ENCODE measurements around the gene GRAMD4.

Gene GRAMD4

DNA sequence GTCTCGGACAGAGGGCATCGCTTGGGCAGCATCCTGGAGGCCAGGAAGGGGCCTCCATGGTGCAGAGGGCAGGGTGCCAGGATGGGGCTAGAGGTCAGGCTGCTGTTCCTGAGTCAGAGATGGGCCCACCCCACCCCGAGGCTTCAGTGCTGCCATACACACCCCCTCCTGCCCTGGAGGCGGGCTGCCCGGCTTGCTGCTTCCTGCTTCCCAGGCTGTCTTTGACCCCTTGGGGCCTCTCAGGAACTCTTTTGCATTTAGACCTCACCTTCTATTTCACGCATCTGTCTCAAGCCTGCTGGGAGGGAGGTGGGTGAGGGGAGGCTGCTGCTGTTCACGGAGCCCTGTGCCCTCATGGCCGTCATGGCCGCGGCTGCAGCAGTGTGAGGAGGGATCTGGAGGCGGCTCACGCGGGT is 6.6 kb upstream of the GRAMD4 start:
- Histone ChIP-seq H3K4me1 (ENCODE audit: low read length) (peaks cover 12% of the 10 kb centered on the region), H3K9me2 (replicated peaks; ENCODE audit: insufficient read depth, low read length) (no peaks in the 10 kb centered on the region), H3K36me3 (replicated peaks; ENCODE audit: insufficient read depth, low read length) (no peaks in the 10 kb centered on the region), H3K4me2 (ENCODE audit: low read depth, low read length) (peak overlapping the region; percentile 85), H3K9ac (ENCODE audit: low read length) (peak overlapping the region; percentile 72), H3K79me2 (ENCODE audit: low read length) (no peaks in the 10 kb centered on the region), H3F3A (ENCODE audit: insufficient read depth, low read length) (peaks cover 10% of the 10 kb centered on the region; the same call in 1 of the 2 replicates), H3K9me3 (replicated peaks; ENCODE audit: insufficient read depth, low read length) (no peaks in the 10 kb centered on the region), H2AFZ (ENCODE audit: low read length) (peak overlapping the region; percentile 35), H3K4me3 (ENCODE audit: low read length) (peak overlapping the region; percentile 59), H3K27me3 (replicated peaks; ENCODE audit: insufficient read depth, low read length) (no peaks in the 10 kb centered on the region), H3K27ac (ENCODE audit: low read length) (peak overlapping the region; percentile 87), H4K20me1 (ENCODE audit: insufficient read depth, low read length) (no peaks in the 10 kb centered on the region)
- no peak for TF ChIP-seq EZH2 (optimal IDR thresholded peaks at IDR 0.05; ENCODE audit: low read depth, low read length)
- no peak for TF ChIP-seq EZH2phosphoT487 (IDR thresholded peaks at IDR 0.05; ENCODE audit: low read length)
- TF ChIP-seq, protein P1, sequence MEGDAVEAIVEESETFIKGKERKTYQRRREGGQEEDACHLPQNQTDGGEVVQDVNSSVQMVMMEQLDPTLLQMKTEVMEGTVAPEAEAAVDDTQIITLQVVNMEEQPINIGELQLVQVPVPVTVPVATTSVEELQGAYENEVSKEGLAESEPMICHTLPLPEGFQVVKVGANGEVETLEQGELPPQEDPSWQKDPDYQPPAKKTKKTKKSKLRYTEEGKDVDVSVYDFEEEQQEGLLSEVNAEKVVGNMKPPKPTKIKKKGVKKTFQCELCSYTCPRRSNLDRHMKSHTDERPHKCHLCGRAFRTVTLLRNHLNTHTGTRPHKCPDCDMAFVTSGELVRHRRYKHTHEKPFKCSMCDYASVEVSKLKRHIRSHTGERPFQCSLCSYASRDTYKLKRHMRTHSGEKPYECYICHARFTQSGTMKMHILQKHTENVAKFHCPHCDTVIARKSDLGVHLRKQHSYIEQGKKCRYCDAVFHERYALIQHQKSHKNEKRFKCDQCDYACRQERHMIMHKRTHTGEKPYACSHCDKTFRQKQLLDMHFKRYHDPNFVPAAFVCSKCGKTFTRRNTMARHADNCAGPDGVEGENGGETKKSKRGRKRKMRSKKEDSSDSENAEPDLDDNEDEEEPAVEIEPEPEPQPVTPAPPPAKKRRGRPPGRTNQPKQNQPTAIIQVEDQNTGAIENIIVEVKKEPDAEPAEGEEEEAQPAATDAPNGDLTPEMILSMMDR (IDR thresholded peaks at IDR 0.05; ENCODE audit: low read length): no peak
- peak; percentile 36 for DNase-seq

DNA sequence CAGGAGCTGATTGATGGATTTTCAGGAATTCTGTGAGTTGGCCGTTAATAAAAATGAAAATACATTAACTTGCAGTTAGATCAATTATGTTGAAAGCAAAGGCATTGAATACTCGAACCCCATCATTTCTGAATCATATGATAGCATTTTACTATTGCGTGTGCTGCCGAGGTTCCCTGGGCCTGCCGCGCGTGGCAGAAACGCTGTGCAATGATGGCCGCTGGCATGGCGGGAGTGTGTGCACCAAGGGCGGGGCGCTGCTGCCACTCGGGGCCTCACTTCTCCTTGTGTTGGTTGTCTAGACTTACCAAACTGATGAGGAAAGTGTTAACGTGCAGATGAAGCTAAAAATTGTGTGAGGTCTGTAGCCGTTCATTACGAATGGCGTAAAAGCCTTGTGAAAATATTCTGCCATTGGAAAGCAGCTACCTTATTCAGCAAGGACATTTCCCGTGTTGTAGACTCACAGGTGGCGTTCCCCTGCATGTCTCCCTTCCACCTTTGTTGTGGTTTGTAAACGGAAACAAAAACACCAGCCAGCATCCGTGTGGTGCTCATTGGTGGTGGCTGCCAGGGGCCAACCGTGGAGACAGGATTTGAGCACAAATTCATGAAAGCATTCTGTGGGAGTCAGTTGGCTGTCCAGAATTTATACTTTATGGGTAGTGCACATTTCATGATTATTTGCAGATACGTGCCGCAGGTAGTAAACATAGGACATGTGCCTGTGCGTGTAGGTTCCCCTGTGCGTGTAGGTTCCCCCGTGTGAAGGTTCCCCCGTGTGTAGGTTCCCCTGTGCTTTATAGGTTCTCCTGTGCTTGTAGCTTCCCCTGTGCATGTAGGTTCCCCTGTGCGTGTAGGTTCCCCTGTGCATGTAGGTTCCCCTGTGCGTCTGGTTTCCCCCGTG is 5.9 kb upstream of the GRAMD4 start:
- H3K79me2 ChIP-seq (ENCODE audit: low read length): no peaks in the 10 kb centered on the region
- peak overlapping the region; percentile 87 for H3K27ac ChIP-seq (ENCODE audit: low read length)
- H4K20me1 ChIP-seq (ENCODE audit: insufficient read depth, low read length): no peaks in the 10 kb centered on the region
- peak overlapping the region; percentile 35 for H2AFZ ChIP-seq (ENCODE audit: low read length)
- peak overlapping the region; percentile 59 for H3K4me3 ChIP-seq (ENCODE audit: low read length)
- no peaks in the 10 kb centered on the region for H3K9me3 ChIP-seq (replicated peaks; ENCODE audit: insufficient read depth, low read length)
- TF ChIP-seq, protein P1 (IDR thresholded peaks at IDR 0.05; ENCODE audit: low read length): no peak
- TF ChIP-seq EZH2 (optimal IDR thresholded peaks at IDR 0.05; ENCODE audit: low read depth, low read length) (no peak), EZH2phosphoT487 (IDR thresholded peaks at IDR 0.05; ENCODE audit: low read length) (no peak)
- peak overlapping the region; percentile 85 for H3K4me2 ChIP-seq (ENCODE audit: low read depth, low read length)
- H3K9me2 ChIP-seq (replicated peaks; ENCODE audit: insufficient read depth, low read length): no peaks in the 10 kb centered on the region
- peak; percentile 92 for DNase-seq
- H3K36me3 ChIP-seq (replicated peaks; ENCODE audit: insufficient read depth, low read length): no peaks in the 10 kb centered on the region
- H3K27me3 ChIP-seq (replicated peaks; ENCODE audit: insufficient read depth, low read length): no peaks in the 10 kb centered on the region
- peaks cover 12% of the 10 kb centered on the region for H3K4me1 ChIP-seq (ENCODE audit: low read length)
- peaks cover 10% of the 10 kb centered on the region; the same call in 1 of the 2 replicates for H3F3A ChIP-seq (ENCODE audit: insufficient read depth, low read length)
- H3K9ac ChIP-seq (ENCODE audit: low read length): peak overlapping the region; percentile 72

DNA sequence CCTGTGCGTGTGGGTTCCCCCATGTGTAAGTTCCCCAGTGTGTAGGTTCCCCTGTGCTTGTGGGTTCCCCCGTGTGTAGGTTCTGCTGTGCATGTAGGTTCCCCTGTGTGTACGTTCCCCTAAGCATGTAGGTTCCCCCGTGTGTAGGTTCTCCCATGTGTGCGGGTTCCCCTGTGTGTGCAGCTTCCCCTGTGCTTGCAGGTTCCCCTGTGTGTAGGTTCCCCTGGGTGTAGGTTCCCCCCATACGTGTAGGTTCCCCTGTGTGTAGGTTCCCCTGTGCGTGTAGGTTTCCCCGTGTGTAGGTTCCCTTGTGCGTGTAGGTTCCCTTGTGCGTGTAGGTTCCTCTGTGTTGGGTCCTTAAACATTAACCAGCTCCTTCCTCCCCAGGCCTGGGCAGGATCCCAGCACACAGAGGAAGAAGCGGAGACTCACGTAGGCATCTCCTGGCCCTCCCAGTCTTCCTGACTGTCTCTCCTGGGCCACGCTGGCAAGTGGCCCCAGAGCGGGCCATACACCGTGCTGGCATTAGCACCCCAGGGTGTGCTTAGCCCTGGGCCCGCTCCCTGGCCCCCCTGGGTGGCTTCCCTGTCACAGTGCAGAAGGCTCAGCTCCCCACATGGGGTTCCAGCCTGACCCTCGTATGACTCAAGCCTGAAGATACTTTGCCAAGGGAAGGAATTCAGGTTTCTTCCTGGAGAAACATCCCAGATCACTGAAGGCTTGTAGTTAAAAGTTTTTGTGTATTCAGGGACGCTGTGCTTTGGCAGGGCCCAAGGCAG is 2.8 kb upstream of the GRAMD4 start:
- Histone ChIP-seq H3K4me1 (ENCODE audit: low read length) (peaks cover 12% of the 10 kb centered on the region), H3K9me3 (replicated peaks; ENCODE audit: insufficient read depth, low read length) (no peaks in the 10 kb centered on the region), H3K27me3 (replicated peaks; ENCODE audit: insufficient read depth, low read length) (no peaks in the 10 kb centered on the region), H3K4me3 (ENCODE audit: low read length) (no peak overlapping the region), H3K9me2 (replicated peaks; ENCODE audit: insufficient read depth, low read length) (no peaks in the 10 kb centered on the region), H3K4me2 (ENCODE audit: low read depth, low read length) (no peak overlapping the region), H3K27ac (ENCODE audit: low read length) (no peak overlapping the region), H3K79me2 (ENCODE audit: low read length) (no peaks in the 10 kb centered on the region), H3K36me3 (replicated peaks; ENCODE audit: insufficient read depth, low read length) (no peaks in the 10 kb centered on the region), H3K9ac (ENCODE audit: low read length) (no peak overlapping the region), H4K20me1 (ENCODE audit: insufficient read depth, low read length) (no peaks in the 10 kb centered on the region), H3F3A (ENCODE audit: insufficient read depth, low read length) (peaks cover 10% of the 10 kb centered on the region; the same call in 1 of the 2 replicates), H2AFZ (ENCODE audit: low read length) (no peak overlapping the region)
- DNase-seq: no peak
- TF ChIP-seq EZH2 (optimal IDR thresholded peaks at IDR 0.05; ENCODE audit: low read depth, low read length) (no peak), EZH2phosphoT487 (IDR thresholded peaks at IDR 0.05; ENCODE audit: low read length) (no peak)
- TF ChIP-seq, protein P1 (IDR thresholded peaks at IDR 0.05; ENCODE audit: low read length): no peak

Measured in MM.1S (cell line).